GM10248 (cell line): ENCODE measurements around the gene LBX2.
A peak's percentile ranks its signal among the peaks of the same experiment; 100 is the strongest.

Experiments used
- CTCF ChIA-PET: fragments of 300-600 bp; sonication (Branson Sonifier 250); formaldehyde crosslinking; extraction: SDS; loops from one replicate; lab custom pipeline; 2021; ENCODE audit warnings: antibody characterized with exemption; lab: Yijun Ruan, JAX
- POLR2A ChIA-PET: fragments of 350-650 bp; sonication (Branson Sonifier 250); formaldehyde crosslinking; extraction: SDS; loops from one replicate; lab custom pipeline; 2020; ENCODE audit warnings: antibody characterized with exemption; lab: Yijun Ruan, JAX
- DNase-seq: peaks from one replicate; pipeline ENCODE4 v3.0.0; 2012; ENCODE audit errors: extremely low spot score
- CTCF ChIP-seq: IDR thresholded peaks from 2 replicates; pipeline ENCODE4 v1.5.1; 2012; ENCODE audit warnings: mild to moderate bottlenecking, low read depth; ENCODE audit errors: extremely low read depth, missing control alignments, control extremely low read depth

LBX2 gene

GRCh38 chr2:74481961-74482800, 17.2 kb downstream of the LBX2 start:
- ChIA-PET CTCF (interaction anchor here (0.9 to 5.3 kb wide), 34 partner anchors 8 to 147 kb away, joined by 3 to 106 read pairs (median 5); partner anchors contain the start of genes AUP1, HTRA2, INO80B and LBX2), POLR2A (interaction anchor here (0.6 to 1.9 kb wide), 5 partner anchors 10 to 304 kb away, joined by 3 to 4 read pairs (median 4); partner anchors contain the start of genes INO80B and MRPL53)
- peak; percentile 67 for DNase-seq
- TF ChIP-seq CTCF = no peak

- ChIA-PET POLR2A (interaction anchor here (0.6 to 1.2 kb wide), 5 partner anchors 14 to 658 kb away, joined by 3 to 4 read pairs (median 3); no protein-coding TSS in a partner anchor), CTCF (interaction anchor here (0.8 to 5.3 kb wide), 16 partner anchors 8 to 232 kb away, joined by 3 to 106 read pairs (median 8); partner anchors contain the start of genes MOGS, MRPL53, PCGF1 and WBP1)
- no peak for TF ChIP-seq CTCF
- DNase-seq = no peak
Observed at GRCh38 chr2:74481431-74481830, 18.0 kb downstream of the LBX2 start.

GRCh38 chr2:74474899-74475298, 24.5 kb downstream of the LBX2 start:
- peak; percentile 43 for TF ChIP-seq CTCF
- ChIA-PET POLR2A (interaction anchor here (1.0 kb wide), 1 partner anchor 17 kb away, joined by 4 read pairs; the partner anchor contains the start of gene WBP1), CTCF (interaction anchor here (1.1 to 4.1 kb wide), 18 partner anchors 8 to 652 kb away, joined by 3 to 27 read pairs (median 5); partner anchors contain the start of genes CCDC142, INO80B, MOGS and TTC31)
- DNase-seq = no peak

GRCh38 chr2:74474481-74474880, 24.9 kb downstream of the LBX2 start:
- CTCF ChIA-PET = interaction anchor here (1.1 to 4.1 kb wide), 15 partner anchors 9 to 652 kb away, joined by 3 to 27 read pairs (median 5); partner anchors contain the start of genes CCDC142, INO80B, MOGS and TTC31
- POLR2A ChIA-PET = interaction anchor here (0.7 to 0.8 kb wide), 2 partner anchors 16 to 19 kb away, joined by 3 to 4 read pairs; partner anchors contain the start of gene WBP1
- no peak for DNase-seq
- no peak for TF ChIP-seq CTCF

GRCh38 chr2:74472945-74473258, 26.5 kb downstream of the LBX2 start:
- no peak for TF ChIP-seq CTCF
- ChIA-PET POLR2A (interaction anchor here (0.8 to 2.3 kb wide), 2 partner anchors 15 to 66 kb away, joined by 3 to 8 read pairs; partner anchors contain the start of gene WBP1), CTCF (interaction anchor here (1.0 to 4.1 kb wide), 6 partner anchors 9 to 114 kb away, joined by 3 to 27 read pairs (median 14); partner anchors contain the start of genes CCDC142, INO80B, TTC31 and WBP1)
- DNase-seq = no peak
